Left lung (tissue), 10 donors: ENCODE measurements around the gene TOB1. TPM values are rescaled to one million over a fixed set of nuclear protein-coding genes. Genes with fewer than 3 reads are reported as not detected.

Experiments
- ATAC-seq: fragments of 200-7000 bp; cut with Tn5 transposase; one replicate; pipeline ENCODE4 v1.9.1; 2020; ENCODE audit warnings: moderate library complexity
- DNase-seq, 4 donors: peaks; one replicate each; pipeline ENCODE4 v3.0.0-alpha.2; 2013 to 2020
- H3K27ac ChIP-seq, 2 donors: fragments of 200-600 bp; sonication (generic) in 1 of 2; one replicate each; pipeline versions ENCODE4 v1.5.0 to v1.8.0; 2020 to 2021
- H3K27me3 ChIP-seq, 2 donors: fragments of 200-600 bp; sonication (generic) in 1 of 2; one replicate each; pipeline versions ENCODE4 v1.5.0 to v1.8.0; 2020 to 2021
- H3K36me3 ChIP-seq, 2 donors: fragments of 200-600 bp; sonication (generic) in 1 of 2; one replicate each; pipeline versions ENCODE4 v1.5.0 to v1.8.0; 2020 to 2021
- H3K4me1 ChIP-seq, 2 donors: fragments of 200-600 bp; one replicate each; pipeline ENCODE4 v1.8.0; 2021
- H3K4me3 ChIP-seq, 2 donors: fragments of 200-600 bp; sonication (generic) in 1 of 2; one replicate each; pipeline versions ENCODE4 v1.5.0 to v1.8.0; 2020 to 2021; ENCODE audit warnings: mild to moderate bottlenecking in 1 of 2
- H3K9me3 ChIP-seq, 2 donors: fragments of 200-600 bp; sonication (generic) in 1 of 2; one replicate each; pipeline versions ENCODE4 v1.5.0 to v1.8.0; 2020 to 2021
- CTCF ChIP-seq, 2 donors: fragments of 200-600 bp; sonication (generic) in 1 of 2; IDR thresholded peaks; one replicate each; pipeline versions ENCODE4 v1.5.0 to v1.8.0; 2021; ENCODE audit warnings: antibody characterized with exemption in 2 of 2
- intact Hi-C, 2 donors: fragments of 100-400 bp; cut with DNase I; formaldehyde crosslinking; loops; one replicate each; pipeline versions ENCODE4 v1.11.2 to v1.14.2; 2022
- polyA plus RNA-seq, 6 donors: library from polyadenylated mRNA; unstranded; fragments of 120-200 nt; gene quantifications; one replicate each; pipeline ENCODE4 v1.2.1, GENCODE V29; 2013; ENCODE audit not compliant: insufficient read length in 6 of 6
- total RNA-seq, 2 donors: library from RNA; stranded (reverse); fragmentation: NEBNext Ultra II Directional; extraction: Animal tissue kit (Norgen Biotek cat#: 25700); gene quantifications; one replicate each; pipeline ENCODE4 v1.2.1, GENCODE V29; 2021
- donor health status: DM: no; HTN: yes; CAD: no.
- donor health status: DM: no; HTN: no; CAD: no.

TOB1 gene
- total and polyA plus RNA-seq, 8 donors: 20.1 to 81.1 (median 29.8) TPM

DNA sequence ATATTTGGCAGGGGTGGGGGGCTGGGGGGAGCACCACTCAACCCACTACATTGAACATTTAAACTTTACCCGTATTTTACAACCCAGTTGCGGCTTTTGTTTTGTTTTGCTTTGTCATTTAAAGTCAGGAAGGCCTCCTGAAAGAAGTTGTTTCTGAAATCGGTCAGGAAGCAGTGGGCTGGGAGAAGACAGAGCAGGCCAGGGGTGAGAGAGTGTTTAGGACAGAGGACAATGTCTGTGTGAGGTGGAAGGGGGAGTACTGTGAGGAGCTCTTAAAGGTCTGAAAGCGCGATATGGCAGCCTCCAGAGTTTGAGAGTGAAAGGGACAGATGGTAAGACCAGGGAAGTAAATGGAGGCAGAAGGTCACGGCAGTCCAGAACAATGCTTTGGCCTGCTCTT, 36.8 kb downstream of the TOB1 start:
- Histone ChIP-seq H3K4me1 (no peaks in the 10 kb centered on the region), H3K4me3 (no peak overlapping the region), H3K27ac (no peak overlapping the region), H3K36me3 (no peaks in the 10 kb centered on the region), H3K9me3 (no peaks in the 10 kb centered on the region), H3K27me3 (peaks cover 0 to 4% of the 10 kb centered on the region in 2 donors)
- TF ChIP-seq CTCF (IDR thresholded peaks at IDR 0.05): no peak
- DNase-seq: no peak
- intact Hi-C loops: no loop called here
- peak; percentile 36 for ATAC-seq

GRCh38 chr17:50828508-50829170, 37.5 kb downstream of the TOB1 start:
- H3K27ac ChIP-seq: no peak overlapping the region

DNA sequence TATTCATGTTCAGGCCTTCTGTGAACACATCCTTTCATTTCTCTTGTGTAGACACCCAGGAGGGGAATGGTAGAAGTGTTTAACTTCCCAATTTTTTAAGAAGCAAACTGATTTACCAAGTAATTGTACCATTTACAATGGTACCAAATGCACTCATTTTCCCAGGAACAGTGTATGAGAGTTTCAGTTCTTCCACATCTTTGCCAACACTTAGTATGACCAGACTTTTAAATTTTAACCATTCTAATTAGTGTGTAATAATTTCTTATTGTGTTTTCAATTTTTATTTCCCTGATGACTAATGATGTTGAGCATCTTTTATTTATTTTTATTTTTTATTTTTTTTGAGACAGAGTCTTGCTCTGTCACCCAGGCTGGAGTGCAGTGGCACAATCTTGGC, 41.0 kb downstream of the TOB1 start:
- ATAC-seq: no peak
- H3K27ac ChIP-seq: no peak overlapping the region
- H3K4me1 ChIP-seq: no peaks in the 10 kb centered on the region
- no peaks in the 10 kb centered on the region for H3K36me3 ChIP-seq
- no peak overlapping the region for H3K4me3 ChIP-seq
- no peaks in the 10 kb centered on the region for H3K27me3 ChIP-seq
- DNase-seq: no peak
- H3K9me3 ChIP-seq: peaks cover 0 to 4% of the 10 kb centered on the region in 2 donors
- TF ChIP-seq CTCF (IDR thresholded peaks at IDR 0.05): no peak
- intact Hi-C loops: no loop called here

More at GRCh38 chr17:50828508-50829170, 37.5 kb downstream of the TOB1 start:
- ATAC-seq (no peak), DNase-seq (no peak)
- Histone ChIP-seq H3K27me3 (no peaks in the 10 kb centered on the region), H3K4me1 (no peaks in the 10 kb centered on the region), H3K4me3 (no peak overlapping the region), H3K36me3 (no peaks in the 10 kb centered on the region), H3K9me3 (no peaks in the 10 kb centered on the region)
- no peak for TF ChIP-seq CTCF (IDR thresholded peaks at IDR 0.05)
- intact Hi-C loops: no loop called here

GRCh38 chr17:50824429-50824828, 41.7 kb downstream of the TOB1 start:
- ATAC-seq: no peak
- DNase-seq: no peak
- intact Hi-C loops: no loop called here

GRCh38 chr17:50822550-50822949, 43.6 kb downstream of the TOB1 start:
- intact Hi-C loops: no loop called here
- H3K27ac ChIP-seq: no peak overlapping the region

More at GRCh38 chr17:50824429-50824828, 41.7 kb downstream of the TOB1 start:
- TF ChIP-seq CTCF (IDR thresholded peaks at IDR 0.05): no peak
- no peak overlapping the region for H3K27ac ChIP-seq
- peaks cover 0 to 4% of the 10 kb centered on the region in 2 donors for H3K9me3 ChIP-seq
- H3K4me3 ChIP-seq: no peak overlapping the region
- H3K36me3 ChIP-seq: no peaks in the 10 kb centered on the region
- no peaks in the 10 kb centered on the region for H3K4me1 ChIP-seq
- no peaks in the 10 kb centered on the region for H3K27me3 ChIP-seq

More at GRCh38 chr17:50822550-50822949, 43.6 kb downstream of the TOB1 start:
- no peak for DNase-seq
- Histone ChIP-seq H3K27me3 (peaks cover 0 to 8% of the 10 kb centered on the region in 2 donors), H3K4me1 (no peaks in the 10 kb centered on the region), H3K4me3 (no peak overlapping the region), H3K36me3 (no peaks in the 10 kb centered on the region), H3K9me3 (peaks cover 0 to 4% of the 10 kb centered on the region in 2 donors)
- ATAC-seq: no peak
- no peak for TF ChIP-seq CTCF (IDR thresholded peaks at IDR 0.05)
